Measurements from ENCODE around the gene PI4KB.
A peak's percentile ranks its signal among the peaks of the same experiment; 100 is the strongest.

The PI4KB gene

GRCh38 chr1:151346769-151347522, 19.7 kb upstream of the PI4KB start, which contains the start of gene RFX5:
Gene RFX5, minus strand, starts transcription at chr1:151347252. Its CDS starts 932 bp downstream, at chr1:151346320.
- no peak for FAIRE-seq
- DNase-seq (ENCODE audit: insufficient read length, low spot score), result peak; percentile 95

GRCh38 chr1:151346082-151346768, 19.0 kb upstream of the PI4KB start:
- DNase-seq (ENCODE audit: insufficient read length, low spot score) (no peak), FAIRE-seq (no peak)

- no peak for FAIRE-seq
- DNase-seq (ENCODE audit: insufficient read length, low spot score), result no peak
Observed at GRCh38 chr1:151344291-151344690, 17.1 kb upstream of the PI4KB start.

GRCh38 chr1:151343587-151343986, 16.4 kb upstream of the PI4KB start:
- no peak for FAIRE-seq
- DNase-seq (ENCODE audit: insufficient read length, low spot score), result no peak

GRCh38 chr1:151342569-151342968, 15.4 kb upstream of the PI4KB start:
- FAIRE-seq, result no peak
- no peak for DNase-seq (ENCODE audit: insufficient read length, low spot score)

- FAIRE-seq (no peak), DNase-seq (ENCODE audit: insufficient read length, low spot score) (no peak)
Observed at GRCh38 chr1:151342021-151342420, 14.8 kb upstream of the PI4KB start.

- FAIRE-seq, result no peak
- peak; percentile 67 for DNase-seq (ENCODE audit: insufficient read length, low spot score)
Observed at GRCh38 chr1:151340870-151341754, 13.9 kb upstream of the PI4KB start.

GRCh38 chr1:151336556-151336955, 9.3 kb upstream of the PI4KB start:
- no peak for FAIRE-seq
- DNase-seq (ENCODE audit: insufficient read length, low spot score), result no peak

GRCh38 chr1:151334822-151335221, 7.6 kb upstream of the PI4KB start:
- DNase-seq (ENCODE audit: insufficient read length, low spot score), result no peak
- no peak for FAIRE-seq

GRCh38 chr1:151327903-151328674, 873 bp upstream of the PI4KB start:
- DNase-seq (ENCODE audit: insufficient read length, low spot score), result no peak

GRCh38 chr1:151326619-151327222, 495 bp downstream of the PI4KB start:
- DNase-seq (ENCODE audit: insufficient read length, low spot score) (peak; percentile 30), FAIRE-seq (no peak)

More at GRCh38 chr1:151327903-151328674, 873 bp upstream of the PI4KB start:
- FAIRE-seq, result no peak

- DNase-seq (ENCODE audit: insufficient read length, low spot score) (no peak), FAIRE-seq (no peak)
Observed at GRCh38 chr1:151325646-151326429, 1.4 kb downstream of the PI4KB start.

- DNase-seq (ENCODE audit: insufficient read length, low spot score) (no peak), FAIRE-seq (no peak)
Observed at GRCh38 chr1:151325231-151325630, 2.0 kb downstream of the PI4KB start.

GRCh38 chr1:151324390-151324930, 2.8 kb downstream of the PI4KB start:
- DNase-seq (ENCODE audit: insufficient read length, low spot score) (no peak), FAIRE-seq (no peak)

- no peak for FAIRE-seq
Observed at GRCh38 chr1:151318975-151319374, 8.2 kb downstream of the PI4KB start.

GRCh38 chr1:151315565-151316235, 11.5 kb downstream of the PI4KB start:
- FAIRE-seq, result no peak

More at GRCh38 chr1:151318975-151319374, 8.2 kb downstream of the PI4KB start:
- DNase-seq (ENCODE audit: insufficient read length, low spot score), result no peak

GRCh38 chr1:151314137-151314875, 12.9 kb downstream of the PI4KB start:
- FAIRE-seq (no peak), DNase-seq (ENCODE audit: insufficient read length, low spot score) (no peak)

More at GRCh38 chr1:151315565-151316235, 11.5 kb downstream of the PI4KB start:
- no peak for DNase-seq (ENCODE audit: insufficient read length, low spot score)
